ENCODE data around the gene CTSE. TPM values are rescaled to one million over a fixed set of nuclear protein-coding genes. Genes with fewer than 3 reads are reported as not detected.

Gene CTSE
- total and polyA plus RNA-seq, 2 donors (not counting 1 experiment from before 2014, with no cell fraction given): not detected

GRCh38 chr1:206021008-206021625 is 2.6 kb downstream of the CTSE start:
- ChIA-PET CTCF (interaction anchor here (0.9 to 1.8 kb wide), 3 partner anchors 10 to 362 kb away, joined by 3 to 13 read pairs (median 3); no protein-coding TSS in a partner anchor), POLR2A (no interaction called here)
- Mint-ChIP-seq H3K27ac (no peak overlapping the region), H3K4me1 (no peaks in the 10 kb centered on the region), H3K27me3 (peaks cover 3% of the 10 kb centered on the region), H3K4me3 (no peak overlapping the region), H3K9me3 (ENCODE audit: insufficient read depth) (no peaks in the 10 kb centered on the region)
- H3K9me3 ChIP-seq (ENCODE audit: control extremely low read depth in 1 of 3, control insufficient read depth in 2 of 3, insufficient read depth in 1 of 3, low read length in 2 of 3): no peaks in the 10 kb centered on the region
- 98% methylated on average over 9 of the region's 9 CpGs for WGBS (ENCODE audit: insufficient coverage)
- no peak overlapping the region for H3K4me3 ChIP-seq (ENCODE audit: control extremely low read depth in 1 of 5, extremely low read depth in 1 of 5, insufficient read depth in 1 of 5, low read depth in 2 of 5, low read length in 4 of 5)
- H3K79me2 ChIP-seq (ENCODE audit: control insufficient read depth, insufficient read depth, low read length): no peaks in the 10 kb centered on the region
- no peaks in the 10 kb centered on the region for H4K20me1 ChIP-seq (ENCODE audit: control insufficient read depth, insufficient read depth, low read length, poor library complexity, severe bottlenecking)
- no peaks in the 10 kb centered on the region for H3K36me3 ChIP-seq (replicated peaks in 1 of 2; ENCODE audit: control extremely low read depth in 1 of 2, control insufficient read depth in 1 of 2, extremely low read depth in 1 of 2, insufficient read depth in 2 of 2, low read length in 1 of 2)
- H3K27ac ChIP-seq (ENCODE audit: low read length in 2 of 2): no peak overlapping the region
- no peak for ATAC-seq (ENCODE audit: low read depth)
- no peak overlapping the region for H3K9ac ChIP-seq (ENCODE audit: low read length)
- intact Hi-C loops (cut with micrococcal nuclease): no loop called here
- no peaks in the 10 kb centered on the region for H3K4me1 ChIP-seq (ENCODE audit: control insufficient read depth in 2 of 2, insufficient read depth in 2 of 2, low read length in 2 of 2)
- no peak for DNase-seq
- no peak overlapping the region for H2AFZ ChIP-seq (ENCODE audit: insufficient read depth, low read depth, low read length, poor library complexity, severe bottlenecking)
- TF ChIP-seq CTCF (IDR thresholded peaks at IDR 0.05) (no peak), EZH2 (IDR thresholded peaks at IDR 0.05; ENCODE audit: borderline replicate concordance, insufficient read depth, low read depth, low read length, poor library complexity, severe bottlenecking) (no peak)
- H3K4me2 ChIP-seq (replicated peaks; ENCODE audit: low read depth, low read length, poor library complexity, severe bottlenecking): no peak overlapping the region
- H3K27me3 ChIP-seq (replicated peaks in 1 of 4; ENCODE audit: control extremely low read depth in 1 of 4, control insufficient read depth in 3 of 4, insufficient read depth in 4 of 4, low read length in 3 of 4): peaks cover 0 to 3% (median 0%) of the 10 kb centered on the region in 4 experiments

- peaks cover 0 to 3% (median 0%) of the 10 kb centered on the region in 4 experiments for H3K27me3 ChIP-seq (replicated peaks in 1 of 4; ENCODE audit: control extremely low read depth in 1 of 4, control insufficient read depth in 3 of 4, insufficient read depth in 4 of 4, low read length in 3 of 4)
- Mint-ChIP-seq H3K27ac (no peak overlapping the region), H3K27me3 (peaks cover 3% of the 10 kb centered on the region), H3K4me1 (no peaks in the 10 kb centered on the region), H3K4me3 (no peak overlapping the region), H3K9me3 (ENCODE audit: insufficient read depth) (no peaks in the 10 kb centered on the region)
- POLR2A ChIA-PET: no interaction called here
- H3K4me2 ChIP-seq (replicated peaks; ENCODE audit: low read depth, low read length, poor library complexity, severe bottlenecking): no peak overlapping the region
- TF ChIP-seq EZH2 (IDR thresholded peaks at IDR 0.05; ENCODE audit: borderline replicate concordance, insufficient read depth, low read depth, low read length, poor library complexity, severe bottlenecking) (no peak), CTCF (IDR thresholded peaks at IDR 0.05) (no peak)
- H3K9ac ChIP-seq (ENCODE audit: low read length): no peak overlapping the region
- H2AFZ ChIP-seq (ENCODE audit: insufficient read depth, low read depth, low read length, poor library complexity, severe bottlenecking): no peak overlapping the region
- ATAC-seq (ENCODE audit: low read depth) (no peak), DNase-seq (no peak)
- no peaks in the 10 kb centered on the region for H3K36me3 ChIP-seq (replicated peaks in 1 of 2; ENCODE audit: control extremely low read depth in 1 of 2, control insufficient read depth in 1 of 2, extremely low read depth in 1 of 2, insufficient read depth in 2 of 2, low read length in 1 of 2)
- no peaks in the 10 kb centered on the region for H4K20me1 ChIP-seq (ENCODE audit: control insufficient read depth, insufficient read depth, low read length, poor library complexity, severe bottlenecking)
- CTCF ChIA-PET: interaction anchor here (0.9 to 1.8 kb wide), 2 partner anchors 10 to 64 kb away, joined by 3 to 13 read pairs; no protein-coding TSS in a partner anchor
- no peak overlapping the region for H3K27ac ChIP-seq (ENCODE audit: low read length in 2 of 2)
- no peaks in the 10 kb centered on the region for H3K9me3 ChIP-seq (ENCODE audit: control extremely low read depth in 1 of 3, control insufficient read depth in 2 of 3, insufficient read depth in 1 of 3, low read length in 2 of 3)
- no peaks in the 10 kb centered on the region for H3K79me2 ChIP-seq (ENCODE audit: control insufficient read depth, insufficient read depth, low read length)
- intact Hi-C loops (cut with micrococcal nuclease): no loop called here
- H3K4me3 ChIP-seq (ENCODE audit: control extremely low read depth in 1 of 5, extremely low read depth in 1 of 5, insufficient read depth in 1 of 5, low read depth in 2 of 5, low read length in 4 of 5): no peak overlapping the region
- 55% methylated on average over 3 of the region's 4 CpGs for WGBS (ENCODE audit: insufficient coverage)
- no peaks in the 10 kb centered on the region for H3K4me1 ChIP-seq (ENCODE audit: control insufficient read depth in 2 of 2, insufficient read depth in 2 of 2, low read length in 2 of 2)
Measured at GRCh38 chr1:206020393-206021007, 3.2 kb downstream of the CTSE start.

Measured in B cell (primary cell).